Left lung (tissue), 10 donors: ENCODE results near the gene SDHAF1. TPM values are rescaled to one million over a fixed set of nuclear protein-coding genes. Genes with fewer than 3 reads are reported as not detected.
A peak's percentile ranks its signal among the peaks of the same experiment; 100 is the strongest.

ENCODE experiments used
- ATAC-seq: fragments of 200-7000 bp; cut with Tn5 transposase; one replicate; pipeline ENCODE4 v1.9.1; 2020; ENCODE audit warnings: moderate library complexity
- DNase-seq, 4 donors: peaks; one replicate each; pipeline ENCODE4 v3.0.0-alpha.2; 2013 to 2020
- H3K27ac ChIP-seq, 2 donors: fragments of 200-600 bp; sonication (generic) in 1 of 2; one replicate each; pipeline versions ENCODE4 v1.5.0 to v1.8.0; 2020 to 2021
- H3K27me3 ChIP-seq, 2 donors: fragments of 200-600 bp; sonication (generic) in 1 of 2; one replicate each; pipeline versions ENCODE4 v1.5.0 to v1.8.0; 2020 to 2021
- H3K36me3 ChIP-seq, 2 donors: fragments of 200-600 bp; sonication (generic) in 1 of 2; one replicate each; pipeline versions ENCODE4 v1.5.0 to v1.8.0; 2020 to 2021
- H3K4me1 ChIP-seq, 2 donors: fragments of 200-600 bp; one replicate each; pipeline ENCODE4 v1.8.0; 2021
- H3K4me3 ChIP-seq, 2 donors: fragments of 200-600 bp; sonication (generic) in 1 of 2; one replicate each; pipeline versions ENCODE4 v1.5.0 to v1.8.0; 2020 to 2021; ENCODE audit warnings: mild to moderate bottlenecking in 1 of 2
- H3K9me3 ChIP-seq, 2 donors: fragments of 200-600 bp; sonication (generic) in 1 of 2; one replicate each; pipeline versions ENCODE4 v1.5.0 to v1.8.0; 2020 to 2021
- intact Hi-C, 2 donors: fragments of 100-400 bp; cut with DNase I; formaldehyde crosslinking; loops; one replicate each; pipeline versions ENCODE4 v1.11.2 to v1.14.2; 2022
- polyA plus RNA-seq, 6 donors: library from polyadenylated mRNA; unstranded; fragments of 120-200 nt; gene quantifications; one replicate each; pipeline ENCODE4 v1.2.1, GENCODE V29; 2013; ENCODE audit not compliant: insufficient read length in 6 of 6
- total RNA-seq, 2 donors: library from RNA; stranded (reverse); fragmentation: NEBNext Ultra II Directional; extraction: Animal tissue kit (Norgen Biotek cat#: 25700); gene quantifications; one replicate each; pipeline ENCODE4 v1.2.1, GENCODE V29; 2021
- TF ChIP-seq, protein P1 (sequence below), 2 donors: fragments of 200-600 bp; sonication (generic) in 1 of 2; IDR thresholded peaks; one replicate each; pipeline versions ENCODE4 v1.5.0 to v1.8.0; 2021; ENCODE audit warnings: antibody characterized with exemption in 2 of 2
- donor health status: DM: no; HTN: yes; CAD: no.
- donor health status: DM: no; HTN: no; CAD: no.

The SDHAF1 gene
- total and polyA plus RNA-seq, 8 donors = 9.4 to 16.5 (median 11.7) TPM

DNA sequence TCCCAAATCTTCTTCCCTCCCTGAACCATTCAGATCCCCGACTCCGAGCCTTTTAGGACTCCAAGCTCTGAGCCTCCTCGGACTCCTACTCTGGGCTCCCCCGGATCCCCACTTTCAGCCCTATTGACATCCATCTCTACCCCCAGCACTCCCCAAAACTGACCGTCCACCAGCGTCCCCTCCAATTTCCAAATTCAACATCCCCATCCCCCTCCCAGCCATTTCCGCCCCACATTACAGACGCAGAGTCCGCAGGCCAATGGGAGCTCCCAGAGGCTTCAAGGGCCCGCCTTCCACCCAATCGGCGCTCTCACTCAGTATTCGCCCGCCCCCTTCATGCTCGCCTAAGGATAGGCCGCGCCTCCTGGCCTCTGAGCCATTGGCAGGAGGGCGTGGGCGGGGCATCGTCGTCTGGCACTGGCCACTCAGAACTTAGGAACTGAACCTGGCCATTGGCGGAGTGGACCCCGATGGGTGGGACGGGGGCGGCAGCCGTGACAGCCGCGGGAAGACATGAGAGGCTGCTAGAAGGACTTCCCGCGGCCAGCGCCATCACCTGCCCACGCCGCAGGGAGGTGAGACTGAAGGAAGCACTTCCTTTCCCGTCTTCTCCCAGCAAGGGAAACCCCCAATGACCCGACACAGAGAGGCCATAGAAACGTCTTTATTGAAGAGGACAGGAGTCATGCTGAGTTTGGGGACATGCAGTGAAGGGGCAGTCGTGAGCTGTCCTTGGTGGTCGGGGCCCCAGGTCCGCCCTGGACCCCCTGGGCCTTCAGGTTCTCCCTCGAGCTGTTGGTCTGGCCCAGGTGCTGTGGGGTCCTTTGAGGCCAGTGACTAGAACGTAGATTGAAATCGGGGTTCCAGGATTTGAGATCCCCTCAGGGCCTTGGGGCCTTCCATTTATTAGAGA, 19.3 kb downstream of the SDHAF1 start, which contains the start of gene ALKBH6:
Gene ALKBH6 (minus strand): TSS at position 202 of the 913 bp plus-strand sequence. CDS start 816 bp downstream, outside the sequence.
- H3K9me3 ChIP-seq = no peaks in the 10 kb centered on the region

DNA sequence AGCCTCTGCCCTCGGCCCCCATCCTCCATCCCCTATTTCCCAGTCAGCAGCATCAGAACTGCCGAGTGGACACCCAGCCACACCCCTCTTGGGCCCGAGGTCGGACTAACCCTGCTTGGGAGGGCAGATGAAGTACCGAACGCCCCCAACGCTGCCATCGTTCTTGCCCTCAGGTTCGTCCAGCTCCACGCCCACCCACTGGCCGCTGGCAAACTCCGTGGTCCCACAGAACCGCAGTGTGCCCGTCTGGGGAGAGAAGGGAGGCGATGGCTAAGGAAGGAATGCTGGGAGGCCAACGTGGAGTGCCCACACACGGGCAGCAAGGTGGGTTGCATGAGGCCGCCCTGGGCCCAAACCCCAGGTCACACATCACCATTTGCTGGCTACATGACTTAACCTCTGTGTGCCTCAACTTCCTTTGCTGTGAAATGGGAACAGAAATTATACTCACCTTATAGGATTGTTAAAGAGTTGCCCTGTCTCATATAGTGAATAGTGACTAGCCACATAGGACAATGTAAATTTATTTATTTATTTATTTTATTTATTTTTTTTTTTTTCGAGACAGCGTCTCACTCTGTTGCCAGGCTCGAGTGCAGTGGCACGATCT, 24.2 kb downstream of the SDHAF1 start:
- no peak overlapping the region for H3K4me3 ChIP-seq
- ATAC-seq (no peak), DNase-seq (peak in 1 of 4 donors; percentile 41)
- H3K27me3 ChIP-seq = no peaks in the 10 kb centered on the region
- H3K27ac ChIP-seq = no peak overlapping the region
- peaks cover 0 to 20% of the 10 kb centered on the region in 2 donors for H3K36me3 ChIP-seq
- TF ChIP-seq, protein P1, sequence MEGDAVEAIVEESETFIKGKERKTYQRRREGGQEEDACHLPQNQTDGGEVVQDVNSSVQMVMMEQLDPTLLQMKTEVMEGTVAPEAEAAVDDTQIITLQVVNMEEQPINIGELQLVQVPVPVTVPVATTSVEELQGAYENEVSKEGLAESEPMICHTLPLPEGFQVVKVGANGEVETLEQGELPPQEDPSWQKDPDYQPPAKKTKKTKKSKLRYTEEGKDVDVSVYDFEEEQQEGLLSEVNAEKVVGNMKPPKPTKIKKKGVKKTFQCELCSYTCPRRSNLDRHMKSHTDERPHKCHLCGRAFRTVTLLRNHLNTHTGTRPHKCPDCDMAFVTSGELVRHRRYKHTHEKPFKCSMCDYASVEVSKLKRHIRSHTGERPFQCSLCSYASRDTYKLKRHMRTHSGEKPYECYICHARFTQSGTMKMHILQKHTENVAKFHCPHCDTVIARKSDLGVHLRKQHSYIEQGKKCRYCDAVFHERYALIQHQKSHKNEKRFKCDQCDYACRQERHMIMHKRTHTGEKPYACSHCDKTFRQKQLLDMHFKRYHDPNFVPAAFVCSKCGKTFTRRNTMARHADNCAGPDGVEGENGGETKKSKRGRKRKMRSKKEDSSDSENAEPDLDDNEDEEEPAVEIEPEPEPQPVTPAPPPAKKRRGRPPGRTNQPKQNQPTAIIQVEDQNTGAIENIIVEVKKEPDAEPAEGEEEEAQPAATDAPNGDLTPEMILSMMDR (IDR thresholded peaks at IDR 0.05) = no peak
- peaks cover 0 to 7% of the 10 kb centered on the region in 2 donors for H3K4me1 ChIP-seq
- H3K9me3 ChIP-seq = no peaks in the 10 kb centered on the region
- intact Hi-C loops = no loop called here

More for the DNA sequence above, 19.3 kb downstream of the SDHAF1 start, which contains the start of gene ALKBH6:
- DNase-seq = peak; percentile 98 to 100 (median 99)
- peak; percentile 98 for ATAC-seq
- peak within 1 kb of the TSS; percentile 26 to 75 for H3K27ac ChIP-seq
- intact Hi-C loops = no loop called here
- no peaks in the 10 kb centered on the region for H3K36me3 ChIP-seq
- H3K4me1 ChIP-seq = peaks cover 6 to 23% of the 10 kb centered on the region in 2 donors
- peak within 1 kb of the TSS; percentile 54 to 65 for H3K4me3 ChIP-seq
- peaks cover 0 to 6% of the 10 kb centered on the region in 2 donors for H3K27me3 ChIP-seq
- TF ChIP-seq, protein P1 (IDR thresholded peaks at IDR 0.05) = no peak

DNA sequence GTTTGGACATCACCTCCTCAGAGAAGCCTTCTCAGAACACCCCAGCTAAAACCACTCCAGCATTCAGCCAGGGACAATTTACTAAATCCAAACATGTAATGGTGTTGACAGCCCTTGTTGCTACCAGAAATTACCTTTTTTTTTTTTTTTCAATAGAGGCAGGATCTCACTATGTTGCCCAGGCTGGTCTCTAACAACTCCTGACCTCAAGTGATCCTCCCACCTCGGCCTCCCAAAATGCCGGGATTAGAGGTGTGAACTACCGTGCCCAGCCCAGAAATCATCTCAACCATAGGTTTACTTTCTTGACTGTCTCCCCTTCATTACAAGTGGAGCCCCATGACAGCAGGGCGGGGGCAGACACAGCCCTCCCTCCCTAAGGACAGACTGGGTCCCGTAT, 28.4 kb downstream of the SDHAF1 start:
- TF ChIP-seq, protein P1 (IDR thresholded peaks at IDR 0.05) = no peak
- Histone ChIP-seq H3K36me3 (peaks cover 0 to 34% of the 10 kb centered on the region in 2 donors), H3K4me1 (no peaks in the 10 kb centered on the region), H3K4me3 (no peak overlapping the region), H3K27me3 (no peaks in the 10 kb centered on the region), H3K27ac (no peak overlapping the region), H3K9me3 (no peaks in the 10 kb centered on the region)
- DNase-seq (no peak), ATAC-seq (no peak)
- intact Hi-C loops = no loop called here

DNA sequence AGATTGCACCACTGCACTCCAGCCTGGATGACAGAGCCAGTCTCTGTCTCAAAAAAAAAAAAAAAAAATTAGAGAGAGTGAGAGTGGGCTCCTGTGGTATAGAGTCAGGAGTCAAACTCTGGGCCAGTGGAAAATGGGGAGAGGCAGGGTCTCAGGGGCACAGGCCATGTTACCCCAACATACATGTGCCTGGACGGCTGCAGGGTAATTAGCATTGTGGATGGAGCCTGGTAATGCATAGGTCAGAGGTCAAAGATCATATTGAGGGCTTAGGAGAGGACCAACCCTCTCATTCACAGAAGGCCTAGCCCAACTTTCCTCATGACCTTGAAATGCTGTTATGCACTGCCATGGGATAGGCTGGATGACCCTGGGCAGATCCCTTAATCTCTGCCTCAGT, 30.6 kb downstream of the SDHAF1 start:
- H3K27me3 ChIP-seq = no peaks in the 10 kb centered on the region
- H3K9me3 ChIP-seq = no peaks in the 10 kb centered on the region
- H3K4me1 ChIP-seq = no peaks in the 10 kb centered on the region
- intact Hi-C loops = no loop called here
- H3K36me3 ChIP-seq = peaks cover 0 to 34% of the 10 kb centered on the region in 2 donors
- no peak overlapping the region for H3K4me3 ChIP-seq
- no peak for ATAC-seq
- no peak for DNase-seq
- H3K27ac ChIP-seq = no peak overlapping the region
- TF ChIP-seq, protein P1 (IDR thresholded peaks at IDR 0.05) = no peak
